IMR-90 (cell line): ENCODE measurements around the gene MAG. TPM values are rescaled to one million over a fixed set of nuclear protein-coding genes. Genes with fewer than 3 reads are reported as not detected.

ENCODE experiments used
- ATAC-seq: fragments of 200-7000 bp; cut with Tn5 transposase; 2 replicates; pipeline ENCODE4 v1.9.1; 2020; ENCODE audit warnings: low read depth, mild to moderate bottlenecking, moderate library complexity
- BruUV-seq: library from RNA; stranded (reverse); fragments of 400-500 nt; replicated peaks from 2 replicates; lab custom pipeline; 2021; lab: Mats Ljungman, UMichigan
- CTCF ChIA-PET: fragments of 300-600 bp; formaldehyde crosslinking; extraction: SDS; loops from one replicate; lab custom pipeline; 2021; ENCODE audit warnings: antibody characterized with exemption; lab: Yijun Ruan, JAX
- POLR2A ChIA-PET: fragments of 300-600 bp; sonication (Branson Sonifier 250); formaldehyde crosslinking; loops from one replicate; lab custom pipeline; 2022; ENCODE audit warnings: antibody characterized with exemption; ENCODE audit not compliant: unreplicated experiment; lab: Charles Lee
- DNase-seq: peaks from one replicate; pipeline ENCODE4 v3.0.0; 2013
- H2AFZ ChIP-seq: replicated peaks from 2 replicates; pipeline ENCODE3; 2013; ENCODE audit warnings: low read length, mild to moderate bottlenecking; ENCODE audit not compliant: poor library complexity
- H2AK5ac ChIP-seq: 2 replicates; pipeline ENCODE4 v1.6.1; 2013; ENCODE audit warnings: low read depth, low read length, inconsistent platforms
- H2AK9ac ChIP-seq: replicated peaks from 2 replicates; pipeline ENCODE3; 2013; ENCODE audit warnings: mild to moderate bottlenecking, low read depth, low read length, moderate library complexity; ENCODE audit not compliant: poor library complexity
- H2BK120ac ChIP-seq: 2 replicates; pipeline ENCODE4 v1.6.1; 2013; ENCODE audit warnings: low read depth, low read length, inconsistent platforms
- H2BK15ac ChIP-seq: 3 replicates; pipeline ENCODE4 v1.6.1; 2013; ENCODE audit warnings: low read depth, low read length, inconsistent platforms
- H2BK20ac ChIP-seq: 2 replicates; pipeline ENCODE4 v1.6.1; 2013; ENCODE audit warnings: low read depth, mild to moderate bottlenecking, inconsistent platforms, low read length, moderate library complexity
- H2BK5ac ChIP-seq: 2 replicates; pipeline ENCODE4 v1.6.1; 2013; ENCODE audit warnings: mild to moderate bottlenecking, low read depth, low read length, inconsistent platforms; ENCODE audit not compliant: poor library complexity, severe bottlenecking
- H3K14ac ChIP-seq: replicated peaks from 2 replicates; pipeline ENCODE4 v1.6.1; 2013; ENCODE audit warnings: low read depth, low read length, inconsistent platforms
- H3K18ac ChIP-seq: 2 replicates; pipeline ENCODE4 v1.6.1; 2013; ENCODE audit warnings: low read depth, low read length, control low read depth
- H3K23ac ChIP-seq: 2 replicates; pipeline ENCODE4 v1.6.1; 2013; ENCODE audit warnings: low read depth, low read length, inconsistent platforms
- H3K27ac ChIP-seq: 2 replicates; pipeline ENCODE4 v1.5.1; 2013; ENCODE audit warnings: mild to moderate bottlenecking, control low read depth, low read length; ENCODE audit not compliant: insufficient read depth
- H3K27me3 ChIP-seq: 2 replicates; pipeline ENCODE4 v1.6.1; 2013; ENCODE audit warnings: low read length; ENCODE audit not compliant: control insufficient read depth, insufficient read depth
- H3K36me3 ChIP-seq: 2 replicates; pipeline ENCODE4 v1.6.1; 2013; ENCODE audit warnings: low read length, mixed read lengths; ENCODE audit not compliant: control insufficient read depth, insufficient read depth
- H3K4ac ChIP-seq: 2 replicates; pipeline ENCODE4 v1.6.1; 2013; ENCODE audit warnings: low read depth, low read length, inconsistent platforms
- H3K4me1 ChIP-seq: 2 replicates; pipeline ENCODE4 v1.6.1; 2013; ENCODE audit warnings: low read length, mixed read lengths; ENCODE audit not compliant: control insufficient read depth, insufficient read depth
- H3K4me2 ChIP-seq: 2 replicates; pipeline ENCODE4 v1.6.1; 2013; ENCODE audit warnings: low read depth, mild to moderate bottlenecking, control low read depth, low read length, moderate library complexity
- H3K4me3 ChIP-seq: 2 replicates; pipeline ENCODE4 v1.5.1; 2013; ENCODE audit warnings: low read depth, mild to moderate bottlenecking, control low read depth, low read length, moderate library complexity; ENCODE audit not compliant: insufficient read depth
- H3K56ac ChIP-seq: 2 replicates; pipeline ENCODE4 v1.6.1; 2013; ENCODE audit warnings: low read length, inconsistent platforms; ENCODE audit not compliant: insufficient read depth; ENCODE audit errors: extremely low read depth
- H3K79me1 ChIP-seq, 2 experiments: 2 replicates each; pipeline ENCODE4 v1.6.1; 2013; ENCODE audit warnings: low read length in 2 of 2, inconsistent platforms in 1 of 2, low read depth in 1 of 2
- H3K9ac ChIP-seq: 2 replicates; pipeline ENCODE4 v1.6.1; 2013; ENCODE audit warnings: low read depth, low read length, control low read depth
- H3K9me1 ChIP-seq: 2 replicates; pipeline ENCODE4 v1.6.1; 2013; ENCODE audit warnings: low read length, inconsistent platforms; ENCODE audit not compliant: insufficient read depth
- H3K9me3 ChIP-seq: 2 replicates; pipeline ENCODE4 v1.6.1; 2013; ENCODE audit warnings: low read length; ENCODE audit not compliant: control insufficient read depth, insufficient read depth
- H4K20me1 ChIP-seq: 2 replicates; pipeline ENCODE4 v1.6.1; 2013; ENCODE audit warnings: low read length, inconsistent platforms; ENCODE audit not compliant: insufficient read depth
- H4K5ac ChIP-seq: 2 replicates; pipeline ENCODE4 v1.6.1; 2013; ENCODE audit warnings: mild to moderate bottlenecking, low read depth, low read length, control low read depth
- H4K8ac ChIP-seq, 2 experiments: 2 replicates each; pipeline ENCODE4 v1.6.1; 2013; ENCODE audit warnings: low read depth in 2 of 2, low read length in 2 of 2, control low read depth in 1 of 2, inconsistent platforms in 1 of 2
- H4K91ac ChIP-seq: 2 replicates; pipeline ENCODE4 v1.6.1; 2013; ENCODE audit warnings: low read depth, low read length, inconsistent platforms; ENCODE audit not compliant: insufficient read depth
- BHLHE40 ChIP-seq: fragments of 150-350 bp; IDR thresholded peaks from 2 replicates; pipeline ENCODE4 v1.6.1; 2016; ENCODE audit warnings: mild to moderate bottlenecking, low read depth, low read length
- FOS ChIP-seq: fragments of 150-350 bp; IDR thresholded peaks from 2 replicates; pipeline ENCODE4 v1.6.1; 2016; ENCODE audit warnings: low read depth, low read length
- MAZ ChIP-seq: IDR thresholded peaks from 2 replicates; pipeline ENCODE4 v1.6.1; 2012; ENCODE audit warnings: low read depth, mild to moderate bottlenecking, low read length, improper control_type of control experiment, moderate library complexity, borderline replicate concordance
- MXI1 ChIP-seq: IDR thresholded peaks from 2 replicates; pipeline ENCODE4 v1.6.1; 2012; ENCODE audit warnings: low read depth, mild to moderate bottlenecking, low read length, moderate library complexity, borderline replicate concordance
- RAD21 ChIP-seq: IDR thresholded peaks from 2 replicates; pipeline ENCODE4 v1.6.1; 2012; ENCODE audit warnings: low read length, improper control_type of control experiment
- SMC3 ChIP-seq: fragments of 150-350 bp; IDR thresholded peaks from 2 replicates; pipeline ENCODE4 v1.6.1; 2016; ENCODE audit warnings: low read depth, mild to moderate bottlenecking, antibody characterized with exemption, low read length, moderate library complexity
- WGBS, 2 experiments: methylation state at CpG; one replicate each; pipeline versions ENCODE4 v1.1.5 to v1.1.7; 2013; ENCODE audit warnings: missing lambda C conversion rate in 2 of 2; ENCODE audit not compliant: insufficient read length in 1 of 2; ENCODE audit errors: extremely low coverage in 2 of 2; 5-methylcytosine and 5-hydroxymethylcytosine counted together
- dilution Hi-C: fragments of 300-500 bp; cut with HindIII; formaldehyde crosslinking; loops from one replicate; pipeline ENCODE4 v1.14.3; 2018; ENCODE audit warnings: low sequenced_read_pairs; ENCODE audit not compliant: unreplicated experiment
- in situ Hi-C: fragments of 300-500 bp; cut with MboI; formaldehyde crosslinking; loops from 3 replicates; pipeline ENCODE4 v1.14.3; 2019; ENCODE audit warnings: low sequenced_read_pairs, inconsistent platforms, mixed read lengths
- intact Hi-C: fragments of 100-400 bp; cut with micrococcal nuclease; formaldehyde crosslinking; loops from 2 replicates; pipeline ENCODE4 v1.10.0; 2022
- polyA plus RNA-seq, 3 experiments: library from polyadenylated mRNA; depleted of rRNA; stranded (reverse); fragments of >200 nt; gene quantifications; 2 replicates each; pipeline ENCODE4 v1.2.3, GENCODE V29; 2012; ENCODE audit warnings: low replicate concordance in 1 of 3
- total RNA-seq: library from RNA; depleted of rRNA; stranded (reverse); fragments of >200 nt; gene quantifications from 2 replicates; pipeline ENCODE4 v1.2.3, GENCODE V29; 2012
- TF ChIP-seq, protein P1 (sequence below): fragments of 150-350 bp; IDR thresholded peaks from 2 replicates; pipeline ENCODE4 v1.6.1; 2017; ENCODE audit warnings: mild to moderate bottlenecking, antibody characterized with exemption, low read length, low read depth

The MAG gene
- total and polyA plus RNA-seq, 2 of the 4 experiments (the other 2 are of a cell fraction), result not detected

DNA sequence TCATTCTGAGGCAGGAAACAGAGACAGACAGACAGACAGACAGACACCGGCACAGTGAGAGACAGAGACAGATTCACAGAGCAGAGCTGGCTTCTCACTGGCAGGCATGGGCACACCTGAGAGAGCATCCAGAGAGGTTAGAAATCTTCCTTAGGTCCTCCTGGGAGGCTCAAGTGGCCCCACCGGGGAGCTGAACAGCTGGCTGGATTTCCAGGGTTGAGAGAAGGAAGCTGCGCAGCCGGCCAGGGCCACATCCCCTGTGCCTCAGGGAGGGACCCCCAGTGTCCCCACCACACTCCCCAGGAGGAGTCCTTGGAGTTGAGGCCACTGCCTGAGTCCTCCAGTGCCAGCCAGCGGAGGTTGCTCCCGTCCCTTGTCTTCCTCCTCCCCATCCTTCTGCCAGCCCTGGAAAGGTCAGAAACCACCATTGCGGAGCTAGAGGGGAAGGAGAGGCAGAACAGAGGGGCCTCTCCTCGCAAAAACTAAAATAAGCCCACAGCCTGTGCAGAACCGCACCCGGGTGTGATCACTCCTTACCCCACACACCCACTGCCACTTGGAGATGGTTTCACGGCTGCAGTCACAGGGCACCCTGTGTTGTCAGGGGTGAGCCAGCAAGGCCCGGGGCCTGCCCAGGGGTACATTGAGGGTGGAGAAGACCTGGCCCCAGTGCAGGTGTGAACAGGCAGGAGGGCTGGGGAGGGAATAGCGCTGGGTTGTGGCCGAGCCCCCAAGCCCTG is 70.5 kb downstream of the MAG start (continued):
- no peak for TF ChIP-seq BHLHE40

DNA sequence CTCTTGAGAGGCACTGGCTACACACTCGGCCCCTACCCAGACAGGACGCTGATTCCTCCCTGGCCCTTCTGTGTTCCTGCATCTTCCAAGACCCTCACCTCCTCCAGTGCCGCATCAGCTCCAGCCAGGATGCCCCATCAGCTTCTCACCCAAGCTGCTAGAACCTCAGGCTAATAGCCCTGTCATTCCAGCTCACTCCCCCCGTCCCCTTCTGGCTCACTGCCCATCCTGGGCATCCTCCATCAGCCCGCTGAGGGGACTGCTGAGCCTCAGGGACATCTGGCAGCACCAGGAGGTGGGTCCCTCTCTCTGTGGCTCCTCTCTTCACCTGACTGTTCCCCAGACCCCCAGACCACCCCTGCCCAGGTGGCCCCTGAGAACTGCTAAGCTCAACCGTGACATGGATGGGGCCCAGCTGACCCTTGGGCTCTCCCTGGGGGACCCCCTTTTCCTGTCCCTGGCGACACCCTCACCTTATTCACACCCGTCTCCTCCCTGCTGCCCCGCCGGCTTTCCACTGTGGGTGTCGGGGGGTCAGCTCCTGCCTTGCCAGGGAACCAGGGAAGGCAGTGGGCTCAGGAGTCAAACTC is 71.1 kb downstream of the MAG start:
- Histone ChIP-seq H2AK5ac (no peak overlapping the region), H2BK20ac (no peak overlapping the region), H4K5ac (no peak overlapping the region), H4K8ac (no peak overlapping the region), H3K4me2 (no peak overlapping the region), H3K56ac (no peak overlapping the region), H4K91ac (no peak overlapping the region), H3K9me1 (no peaks in the 10 kb centered on the region), H3K27me3 (peaks cover 8% of the 10 kb centered on the region), H3K9ac (no peak overlapping the region), H4K20me1 (no peaks in the 10 kb centered on the region), H2AFZ (no peak overlapping the region), H2BK120ac (no peak overlapping the region), H3K27ac (no peak overlapping the region), H3K4me3 (no peak overlapping the region), H3K4ac (no peak overlapping the region), H3K14ac (no peak overlapping the region), H3K18ac (no peak overlapping the region), H2BK5ac (no peak overlapping the region), H2AK9ac (no peak overlapping the region), H3K9me3 (no peaks in the 10 kb centered on the region), H3K23ac (no peak overlapping the region), H3K79me1 (no peaks in the 10 kb centered on the region), H2BK15ac (no peak overlapping the region), H3K36me3 (no peaks in the 10 kb centered on the region), H3K4me1 (no peaks in the 10 kb centered on the region)
- intact Hi-C loops (no loop called here), in situ Hi-C loops (no loop called here), dilution Hi-C loops (no loop called here)
- 54% methylated on average over 3 of the region's 11 CpGs; no CpG with 5 or more reads in 1 of the 2 experiments for WGBS, 2 experiments
- no peak for ATAC-seq
- no peak for DNase-seq
- POLR2A ChIA-PET, result interaction anchor here (0.5 kb wide), 1 partner anchor 74 kb away, joined by 4 read pairs; no protein-coding TSS in a partner anchor
- CTCF ChIA-PET, result interaction anchor here (1.0 kb wide), 1 partner anchor 10 kb away, joined by 3 read pairs; no protein-coding TSS in a partner anchor
- BruUV-seq, result no TSS peak
- TF ChIP-seq RAD21 (no peak), MXI1 (no peak), SMC3 (no peak), MAZ (no peak), FOS (no peak)
- TF ChIP-seq, protein P1, sequence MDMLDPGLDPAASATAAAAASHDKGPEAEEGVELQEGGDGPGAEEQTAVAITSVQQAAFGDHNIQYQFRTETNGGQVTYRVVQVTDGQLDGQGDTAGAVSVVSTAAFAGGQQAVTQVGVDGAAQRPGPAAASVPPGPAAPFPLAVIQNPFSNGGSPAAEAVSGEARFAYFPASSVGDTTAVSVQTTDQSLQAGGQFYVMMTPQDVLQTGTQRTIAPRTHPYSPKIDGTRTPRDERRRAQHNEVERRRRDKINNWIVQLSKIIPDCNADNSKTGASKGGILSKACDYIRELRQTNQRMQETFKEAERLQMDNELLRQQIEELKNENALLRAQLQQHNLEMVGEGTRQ, result no peak
